ENCODE measurements around the gene SLC25A25.
"Not testable (repeated sequence)": the region's sequence is repeated elsewhere in the genome, so short reads cannot be mapped to it uniquely, and the experiment has no call there.

SLC25A25 gene

DNA sequence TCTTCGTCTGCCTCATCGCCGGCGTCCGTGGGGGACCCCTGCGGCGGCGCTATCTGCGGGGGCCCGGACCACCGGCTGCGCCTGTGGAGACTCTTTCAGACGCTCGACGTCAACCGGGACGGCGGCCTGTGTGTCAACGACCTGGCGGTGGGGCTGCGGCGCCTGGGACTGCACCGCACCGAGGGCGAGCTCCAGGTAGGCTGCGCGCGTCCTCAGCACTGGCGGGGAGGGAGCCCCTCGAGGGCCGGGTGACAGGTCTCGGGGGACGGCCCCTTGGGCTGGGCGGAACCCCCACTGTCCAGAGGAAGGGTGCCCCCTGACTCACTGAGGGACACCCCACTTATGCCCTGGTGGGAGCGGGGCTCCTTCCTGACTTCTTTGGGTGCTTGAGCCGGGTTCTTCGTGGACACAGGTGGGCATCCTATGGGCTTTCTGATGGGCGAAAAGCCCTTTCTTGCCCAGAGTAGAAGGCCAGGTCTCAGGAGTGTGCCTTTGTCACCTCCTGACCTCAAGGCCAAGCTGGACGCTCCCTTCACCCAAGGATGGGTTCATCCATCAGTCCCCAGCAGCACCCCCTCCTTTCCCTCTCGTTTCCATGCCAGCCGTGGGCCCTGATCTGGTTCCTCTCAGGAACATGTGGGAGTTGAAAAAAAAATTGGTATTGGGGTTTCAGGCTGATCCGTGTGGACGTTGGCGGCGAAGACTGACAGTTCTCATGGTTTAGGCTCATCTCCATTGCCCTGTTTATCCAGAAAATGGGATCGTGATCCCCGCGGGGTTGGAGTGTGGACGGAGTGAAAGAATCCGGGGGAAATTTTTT is 564 bp downstream of the SLC25A25 start:
- no peak for DNase-seq (ENCODE audit: insufficient read length, low spot score)
- TF ChIP-seq, protein P1, sequence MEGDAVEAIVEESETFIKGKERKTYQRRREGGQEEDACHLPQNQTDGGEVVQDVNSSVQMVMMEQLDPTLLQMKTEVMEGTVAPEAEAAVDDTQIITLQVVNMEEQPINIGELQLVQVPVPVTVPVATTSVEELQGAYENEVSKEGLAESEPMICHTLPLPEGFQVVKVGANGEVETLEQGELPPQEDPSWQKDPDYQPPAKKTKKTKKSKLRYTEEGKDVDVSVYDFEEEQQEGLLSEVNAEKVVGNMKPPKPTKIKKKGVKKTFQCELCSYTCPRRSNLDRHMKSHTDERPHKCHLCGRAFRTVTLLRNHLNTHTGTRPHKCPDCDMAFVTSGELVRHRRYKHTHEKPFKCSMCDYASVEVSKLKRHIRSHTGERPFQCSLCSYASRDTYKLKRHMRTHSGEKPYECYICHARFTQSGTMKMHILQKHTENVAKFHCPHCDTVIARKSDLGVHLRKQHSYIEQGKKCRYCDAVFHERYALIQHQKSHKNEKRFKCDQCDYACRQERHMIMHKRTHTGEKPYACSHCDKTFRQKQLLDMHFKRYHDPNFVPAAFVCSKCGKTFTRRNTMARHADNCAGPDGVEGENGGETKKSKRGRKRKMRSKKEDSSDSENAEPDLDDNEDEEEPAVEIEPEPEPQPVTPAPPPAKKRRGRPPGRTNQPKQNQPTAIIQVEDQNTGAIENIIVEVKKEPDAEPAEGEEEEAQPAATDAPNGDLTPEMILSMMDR (IDR thresholded peaks at IDR 0.05; ENCODE audit: insufficient read depth, missing control alignments), result no peak
- no peak for FAIRE-seq

DNA sequence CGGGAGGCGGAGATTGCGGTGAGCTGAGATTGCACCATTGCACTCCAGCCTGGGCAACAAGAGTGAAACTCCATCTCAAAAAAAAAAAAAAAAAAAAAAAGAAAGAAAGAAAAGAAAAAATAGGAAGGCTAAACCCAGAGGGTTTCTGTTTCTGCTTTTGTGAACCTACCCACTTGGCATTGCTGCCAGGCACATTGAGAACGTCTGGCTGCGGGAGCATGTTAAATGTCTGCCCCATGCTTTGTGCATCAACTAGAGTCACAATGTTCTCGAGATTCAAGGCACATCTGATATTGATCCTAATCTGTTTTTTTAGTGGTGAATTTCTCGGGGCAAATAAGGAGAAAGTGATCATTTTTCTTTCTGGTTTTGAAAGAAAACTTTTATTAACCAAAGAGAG is 2.8 kb downstream of the SLC25A25 start:
- no peak for FAIRE-seq
- TF ChIP-seq, protein P1 (IDR thresholded peaks at IDR 0.05; ENCODE audit: insufficient read depth, missing control alignments), result no peak
- DNase-seq (ENCODE audit: insufficient read length, low spot score), result no peak

DNA sequence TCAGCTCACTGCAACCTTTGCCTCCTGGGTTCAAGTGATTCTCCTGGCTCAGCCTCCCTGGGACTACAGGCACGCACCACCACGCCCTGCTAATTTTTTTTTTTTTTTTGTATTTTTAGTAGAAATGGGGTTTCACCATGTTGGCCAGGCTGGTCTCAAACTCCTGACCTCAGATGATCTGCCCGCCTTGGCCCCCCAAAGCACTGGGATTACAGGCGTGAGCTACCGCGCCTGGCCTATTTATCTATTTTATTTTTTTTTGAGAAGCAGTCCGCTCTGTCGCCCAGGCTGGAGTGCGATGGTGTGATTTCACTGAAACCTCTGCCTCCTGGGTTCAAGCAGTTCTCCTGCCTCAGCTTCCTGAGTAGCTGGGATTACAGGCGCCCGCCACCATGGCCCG is 3.4 kb downstream of the SLC25A25 start:
- DNase-seq (ENCODE audit: insufficient read length, low spot score); FAIRE-seq: not testable (repeated sequence)

DNA sequence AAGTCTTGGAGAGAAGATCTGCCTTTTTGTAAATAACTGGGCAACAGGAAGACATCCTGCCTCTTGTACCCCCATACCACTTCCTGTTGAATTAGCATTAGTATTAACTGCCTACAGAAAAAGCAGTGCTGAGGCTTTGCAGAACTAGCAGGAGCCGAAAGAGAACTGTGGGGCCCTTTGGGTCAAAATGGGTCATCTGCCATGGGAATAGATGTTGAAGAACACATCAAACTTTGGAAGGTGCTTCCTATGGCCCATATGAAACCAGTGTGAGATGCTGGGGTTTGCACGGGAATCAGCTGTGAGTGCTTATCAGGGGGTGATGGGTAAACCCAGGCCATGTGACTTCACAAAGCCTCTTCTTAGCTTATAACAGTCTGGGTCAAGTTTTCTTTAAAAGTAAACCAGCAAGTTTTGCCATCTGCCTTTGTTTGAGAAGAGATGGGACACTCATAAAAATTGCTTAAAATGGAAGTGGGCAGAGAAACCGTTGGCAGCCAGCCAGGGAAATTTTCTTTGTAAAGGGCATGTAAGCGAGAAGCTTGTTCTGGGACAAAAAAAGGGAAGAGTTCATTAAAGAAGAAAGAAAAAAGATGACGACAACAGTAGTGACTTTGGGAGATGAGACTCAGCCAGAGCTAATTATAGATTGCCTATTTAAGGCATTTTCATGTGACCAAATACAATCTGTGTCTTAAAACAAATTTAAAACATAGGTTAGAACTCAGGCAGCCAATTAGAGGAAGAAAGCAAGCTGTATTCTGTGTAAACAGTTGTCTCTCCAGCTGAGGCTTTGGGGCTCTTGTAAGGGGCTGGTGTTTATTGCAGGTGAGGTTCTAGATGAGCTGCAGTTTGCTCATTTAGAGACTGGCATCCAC is 4.4 kb downstream of the SLC25A25 start:
- FAIRE-seq (no peak), DNase-seq (ENCODE audit: insufficient read length, low spot score) (no peak)
- TF ChIP-seq, protein P1 (IDR thresholded peaks at IDR 0.05; ENCODE audit: insufficient read depth, missing control alignments), result no peak

DNA sequence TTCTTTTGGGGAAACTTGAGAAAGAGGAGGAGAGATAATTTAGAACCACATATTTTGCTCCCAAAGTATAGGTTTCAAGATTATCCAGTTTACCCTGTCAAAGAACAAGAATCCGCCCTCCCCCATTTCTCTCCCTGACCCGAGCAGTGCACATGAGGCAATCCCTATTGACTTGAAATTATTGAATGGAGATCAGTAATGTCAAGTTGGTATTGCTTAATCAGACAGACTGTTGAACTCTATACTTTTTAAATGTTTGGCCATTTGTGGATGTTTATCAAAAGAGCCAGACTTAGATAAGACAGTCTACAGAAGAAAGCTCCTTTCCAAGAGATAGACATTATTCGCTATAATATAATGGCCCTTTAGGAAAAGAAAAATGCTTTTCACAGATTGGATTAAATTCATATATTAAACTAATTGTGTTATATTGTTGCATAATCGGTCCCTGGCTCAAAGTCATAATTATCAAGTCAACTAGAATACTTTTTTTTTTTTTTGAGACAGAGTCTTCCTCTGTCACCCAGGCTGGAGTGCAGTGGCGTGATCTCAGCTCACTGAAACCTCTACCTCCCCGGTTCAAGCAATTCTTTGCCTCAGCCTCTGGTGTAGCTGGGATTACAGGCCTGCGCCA is 5.3 kb downstream of the SLC25A25 start:
- no peak for DNase-seq (ENCODE audit: insufficient read length, low spot score)
- TF ChIP-seq, protein P1 (IDR thresholded peaks at IDR 0.05; ENCODE audit: insufficient read depth, missing control alignments), result no peak
- FAIRE-seq, result no peak

DNA sequence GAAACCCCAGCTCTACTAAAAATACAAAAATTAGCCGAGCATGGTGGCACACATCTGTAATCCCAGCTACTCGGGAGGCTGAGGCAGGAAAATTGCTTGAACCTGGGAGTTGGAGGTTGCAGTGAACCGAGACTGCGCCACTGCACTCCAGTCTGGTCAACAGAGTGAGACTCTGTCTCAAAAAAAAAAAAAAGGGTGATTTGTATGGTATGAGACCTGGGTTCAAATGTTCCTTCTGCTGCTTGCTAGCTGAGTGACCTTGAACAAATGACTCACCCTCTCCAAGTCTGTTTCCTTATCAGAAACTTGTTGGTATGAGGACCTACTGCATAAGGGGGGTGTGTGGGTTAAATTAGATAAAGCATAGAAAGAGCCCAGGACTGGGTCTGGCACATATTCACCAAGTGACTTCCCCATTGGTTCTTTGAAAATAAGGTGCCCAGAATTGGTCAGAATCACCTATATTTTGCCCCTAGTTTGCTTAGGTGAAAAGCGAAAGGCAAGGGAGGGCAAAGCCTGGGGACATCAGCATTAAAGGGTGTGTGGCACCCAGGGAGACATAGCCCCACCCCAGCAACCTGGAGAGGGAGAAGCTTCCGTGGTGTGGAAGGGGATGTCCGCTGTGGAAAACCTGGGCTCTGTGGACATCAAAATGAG is 9.9 kb downstream of the SLC25A25 start:
- FAIRE-seq (no peak), DNase-seq (ENCODE audit: insufficient read length, low spot score) (no peak)
- TF ChIP-seq, protein P1 (IDR thresholded peaks at IDR 0.05; ENCODE audit: insufficient read depth, missing control alignments), result no peak
